ENCODE measurements around the gene POLN. TPM values are rescaled to one million over a fixed set of nuclear protein-coding genes. Genes with fewer than 3 reads are reported as not detected.

POLN gene
- total RNA-seq, 4 donors from 2014 or later, result 4.7 to 7.3 (median 5.1) TPM

- DNase-seq (ENCODE audit: low spot score) (no peak), ATAC-seq (ENCODE audit: low FRiP score) (no peak)
- TF ChIP-seq CTCF (IDR thresholded peaks at IDR 0.05), result no peak
Measured at GRCh38 chr4:2061186-2062131, 180.5 kb downstream of the POLN start.

- no peak for ATAC-seq (ENCODE audit: low FRiP score)
- TF ChIP-seq CTCF (IDR thresholded peaks at IDR 0.05), result no peak
- DNase-seq (ENCODE audit: low spot score), result no peak
Measured at GRCh38 chr4:2060611-2061185, 181.2 kb downstream of the POLN start.

GRCh38 chr4:2059726-2060602 lies 182.0 kb downstream of the POLN start:
- no peak for ATAC-seq (ENCODE audit: low FRiP score)
- DNase-seq (ENCODE audit: low spot score), result no peak
- no peak for TF ChIP-seq CTCF (IDR thresholded peaks at IDR 0.05)

- TF ChIP-seq CTCF (IDR thresholded peaks at IDR 0.05), result no peak
- DNase-seq (ENCODE audit: low spot score) (no peak), ATAC-seq (ENCODE audit: low FRiP score) (peak; percentile 43)
Measured at GRCh38 chr4:2059046-2059725, 182.7 kb downstream of the POLN start, which contains the start of gene NAT8L. Gene NAT8L, plus strand, starts transcription at chr4:2059327. Its CDS starts 185 bp downstream, at chr4:2059512.

GRCh38 chr4:2058264-2059045 lies 183.5 kb downstream of the POLN start:
- ATAC-seq (ENCODE audit: low FRiP score) (peak; percentile 13), DNase-seq (ENCODE audit: low spot score) (no peak)
- no peak for TF ChIP-seq CTCF (IDR thresholded peaks at IDR 0.05)
